GM23248 (cell line): ENCODE data around the gene ERI3.

ENCODE experiments used
- EZH2 ChIP-seq: fragments of 200-600 bp; sonication (generic); IDR thresholded peaks from 2 replicates; pipeline ENCODE4 v1.6.1; 2018; ENCODE audit warnings: antibody characterized with exemption, mild to moderate bottlenecking; ENCODE audit not compliant: insufficient read depth, poor library complexity, severe bottlenecking
- EZH2phosphoT487 ChIP-seq: fragments of 200-600 bp; sonication (generic); IDR thresholded peaks from 2 replicates; pipeline ENCODE4 v1.6.1; 2018; ENCODE audit warnings: antibody characterized with exemption, moderate library complexity, mild to moderate bottlenecking, low read depth; ENCODE audit not compliant: insufficient read depth

DNA sequence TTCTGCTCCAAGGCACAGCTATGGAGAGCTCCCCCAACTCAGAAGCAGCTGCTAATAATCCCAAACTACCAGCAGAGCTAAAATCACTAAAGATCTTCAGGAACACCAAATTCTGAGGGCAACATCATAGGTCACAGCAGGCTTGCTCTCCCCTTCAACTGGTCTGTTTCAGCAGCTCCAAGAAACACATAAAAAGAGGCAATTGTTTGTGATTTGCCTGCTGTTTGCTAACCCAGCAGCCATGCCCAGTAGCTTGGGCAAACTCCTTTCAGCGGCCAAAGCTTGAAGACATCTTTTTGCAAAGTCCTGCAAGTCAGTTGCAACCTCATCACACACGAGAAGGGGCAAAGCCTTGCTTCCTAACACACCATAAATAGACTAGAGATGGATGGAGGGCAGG, 8.9 kb downstream of the ERI3 start:
- TF ChIP-seq EZH2 (no peak), EZH2phosphoT487 (no peak)
